ENCODE data around the gene RASSF8. TPM values are rescaled to one million over a fixed set of nuclear protein-coding genes. Genes with fewer than 3 reads are reported as not detected.

Gene RASSF8
- total and polyA plus RNA-seq, 10 donors: 1.4 to 38.0 (median 10.9) TPM

DNA sequence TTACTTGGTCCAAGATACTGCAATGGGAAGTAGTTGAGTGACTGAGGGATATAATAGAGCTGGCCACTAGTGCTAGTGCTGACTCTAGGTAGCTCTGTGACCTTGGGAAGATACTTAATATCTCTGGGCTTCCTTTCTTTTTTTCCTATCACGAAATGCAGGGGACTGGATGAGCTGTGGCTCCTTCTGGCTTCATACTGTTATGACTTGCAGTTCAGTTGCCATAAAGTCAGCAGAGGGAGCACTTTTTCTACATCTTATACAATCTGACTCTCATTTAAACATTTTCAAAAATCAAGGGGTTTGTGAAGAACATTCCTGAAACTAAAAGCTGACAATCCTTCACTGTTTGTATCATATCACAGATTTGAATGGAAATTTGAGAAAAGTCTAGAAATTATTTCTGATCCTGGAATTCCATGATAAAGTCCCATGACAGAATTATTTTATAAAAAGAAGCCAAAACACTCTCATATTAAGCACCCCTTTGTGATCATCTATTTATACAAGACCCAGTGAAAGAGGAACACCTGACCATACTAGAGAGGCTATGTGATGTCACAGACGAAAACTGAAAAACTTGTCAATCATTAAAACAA, 161.0 kb downstream of the RASSF8 start:
- Histone ChIP-seq H3K4me1 (peaks cover 7 to 75% (median 48%) of the 10 kb centered on the region in 6 donors), H3K27me3 (replicated peaks in 1 of 7) (peaks cover 0 to 48% (median 15%) of the 10 kb centered on the region in 7 donors), H3K4me3 (no peak overlapping the region), H3K27ac (peak overlapping the region in 4 of 8 donors; percentile 30 to 91 (median 62)), H3K9me3 (no peaks in the 10 kb centered on the region), H3K36me3 (no peaks in the 10 kb centered on the region)
- 23 to 30% (median 24%) methylated on average over 2 of the region's 2 CpGs for WGBS, 5 donors
- intact Hi-C loops (cut with DNase I; ENCODE audit: low total_unique reads): no loop called here
- DNase-seq: no peak
- TF ChIP-seq, protein P1, sequence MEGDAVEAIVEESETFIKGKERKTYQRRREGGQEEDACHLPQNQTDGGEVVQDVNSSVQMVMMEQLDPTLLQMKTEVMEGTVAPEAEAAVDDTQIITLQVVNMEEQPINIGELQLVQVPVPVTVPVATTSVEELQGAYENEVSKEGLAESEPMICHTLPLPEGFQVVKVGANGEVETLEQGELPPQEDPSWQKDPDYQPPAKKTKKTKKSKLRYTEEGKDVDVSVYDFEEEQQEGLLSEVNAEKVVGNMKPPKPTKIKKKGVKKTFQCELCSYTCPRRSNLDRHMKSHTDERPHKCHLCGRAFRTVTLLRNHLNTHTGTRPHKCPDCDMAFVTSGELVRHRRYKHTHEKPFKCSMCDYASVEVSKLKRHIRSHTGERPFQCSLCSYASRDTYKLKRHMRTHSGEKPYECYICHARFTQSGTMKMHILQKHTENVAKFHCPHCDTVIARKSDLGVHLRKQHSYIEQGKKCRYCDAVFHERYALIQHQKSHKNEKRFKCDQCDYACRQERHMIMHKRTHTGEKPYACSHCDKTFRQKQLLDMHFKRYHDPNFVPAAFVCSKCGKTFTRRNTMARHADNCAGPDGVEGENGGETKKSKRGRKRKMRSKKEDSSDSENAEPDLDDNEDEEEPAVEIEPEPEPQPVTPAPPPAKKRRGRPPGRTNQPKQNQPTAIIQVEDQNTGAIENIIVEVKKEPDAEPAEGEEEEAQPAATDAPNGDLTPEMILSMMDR (IDR thresholded peaks at IDR 0.05 in 8 of 11, conservative IDR thresholded peaks at IDR 0.05 in 3 of 11): peak in 8 of 11 experiments; percentile 26 to 54 (median 39)
- TF ChIP-seq POLR2AphosphoS5 (IDR thresholded peaks at IDR 0.05): no peak

DNA sequence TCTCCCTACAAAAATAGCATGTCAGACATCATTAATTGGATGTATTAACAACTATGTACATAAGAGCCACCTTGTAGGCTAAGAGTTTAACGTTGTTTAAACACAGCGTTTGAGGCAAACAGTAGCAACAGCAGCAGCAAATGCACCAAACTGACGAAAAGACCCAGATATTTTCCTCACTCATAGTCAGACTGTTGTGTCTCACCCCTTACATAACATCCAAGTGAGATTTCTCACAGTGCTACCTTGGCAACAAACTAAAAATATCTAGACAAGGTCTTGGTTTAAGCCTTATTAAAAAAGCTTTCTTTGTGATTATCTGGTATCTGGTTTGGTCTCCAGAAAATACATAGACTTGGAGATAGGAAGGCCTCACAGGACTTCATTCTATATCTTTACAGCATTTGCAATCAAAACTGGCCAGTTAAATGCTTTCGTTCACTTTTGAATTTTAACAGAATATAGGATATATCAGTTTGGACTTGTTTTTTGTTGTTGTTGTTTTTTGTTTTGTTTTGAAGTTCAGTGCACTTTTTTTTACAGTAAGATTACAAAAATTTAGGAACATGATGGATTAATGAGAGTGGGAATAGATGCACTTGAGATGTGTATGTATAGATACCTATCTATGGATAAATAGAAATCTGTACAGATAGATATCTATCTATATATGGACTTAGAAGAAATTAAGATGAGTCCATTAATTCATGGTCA, 162.2 kb downstream of the RASSF8 start:
- peak overlapping the region in 5 of 8 donors; percentile 78 to 91 (median 88) for H3K27ac ChIP-seq
- no peaks in the 10 kb centered on the region for H3K36me3 ChIP-seq
- 87 to 95% (median 91%) methylated on average over 4 of the region's 4 CpGs for WGBS, 5 donors
- TF ChIP-seq POLR2AphosphoS5 (IDR thresholded peaks at IDR 0.05): no peak
- no peak for TF ChIP-seq POLR2A (IDR thresholded peaks at IDR 0.05)
- TF ChIP-seq, protein P1 (IDR thresholded peaks at IDR 0.05 in 8 of 11, conservative IDR thresholded peaks at IDR 0.05 in 3 of 11): no peak
- H3K9me3 ChIP-seq: no peaks in the 10 kb centered on the region
- DNase-seq: no peak
- peaks cover 4 to 82% (median 58%) of the 10 kb centered on the region in 6 donors for H3K4me1 ChIP-seq
- H3K4me3 ChIP-seq: peak overlapping the region in 1 of 8 donors; percentile 76
- intact Hi-C loops (cut with DNase I; ENCODE audit: low total_unique reads): no loop called here
- H3K27me3 ChIP-seq (replicated peaks in 1 of 7): peaks cover 0 to 60% (median 25%) of the 10 kb centered on the region in 7 donors

DNA sequence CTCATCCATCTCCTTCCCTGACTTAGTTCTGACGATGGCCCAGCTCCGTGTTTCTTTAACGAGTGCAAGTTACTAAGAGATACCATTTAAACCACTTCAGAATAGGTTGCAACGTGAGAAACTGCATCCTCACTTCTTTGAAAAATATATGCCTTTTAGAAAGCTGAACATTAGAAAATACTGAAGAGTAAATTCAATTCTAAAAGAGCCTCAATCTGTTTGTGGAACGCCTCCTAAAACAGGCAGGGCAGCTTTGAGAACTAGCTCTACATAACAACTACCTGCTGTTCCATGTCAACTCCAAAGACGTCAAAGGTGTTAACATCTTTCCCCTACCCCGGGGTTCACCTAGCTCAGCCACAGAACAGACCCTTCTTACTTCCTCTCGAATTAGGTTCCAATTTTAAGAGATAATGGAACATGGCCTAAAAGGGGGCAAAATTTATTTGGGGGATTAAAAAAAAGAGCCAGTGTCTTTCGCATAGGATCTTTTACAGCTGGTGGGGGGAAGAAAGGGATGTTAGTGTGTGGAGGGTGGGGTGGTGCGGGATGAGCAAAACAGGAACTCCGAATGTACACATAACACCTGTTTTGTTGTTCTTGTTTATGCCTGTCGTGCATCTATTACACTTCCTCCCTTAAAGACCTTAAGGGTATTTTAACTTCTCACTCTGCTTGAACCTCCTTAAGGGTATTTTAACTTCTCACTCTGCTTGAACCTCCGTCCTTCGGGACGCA, 163.0 kb downstream of the RASSF8 start:
- H3K27me3 ChIP-seq (replicated peaks in 1 of 7): peaks cover 0 to 68% (median 31%) of the 10 kb centered on the region in 7 donors
- H3K4me1 ChIP-seq: peaks cover 4 to 87% (median 65%) of the 10 kb centered on the region in 6 donors
- no peak for DNase-seq
- peak overlapping the region in 7 of 8 donors; percentile 53 to 76 (median 58) for H3K4me3 ChIP-seq
- no peaks in the 10 kb centered on the region for H3K36me3 ChIP-seq
- no peaks in the 10 kb centered on the region for H3K9me3 ChIP-seq
- WGBS, 5 donors: 39 to 47% (median 44%) methylated on average over 15 of the region's 15 CpGs
- TF ChIP-seq POLR2A (IDR thresholded peaks at IDR 0.05) (no peak), POLR2AphosphoS5 (IDR thresholded peaks at IDR 0.05) (peak in 1 of 3 donors; percentile 46)
- TF ChIP-seq, protein P1 (IDR thresholded peaks at IDR 0.05 in 8 of 11, conservative IDR thresholded peaks at IDR 0.05 in 3 of 11): no peak
- peak overlapping the region; percentile 14 to 91 (median 86) for H3K27ac ChIP-seq
- intact Hi-C loops (cut with DNase I; ENCODE audit: low total_unique reads): no loop called here

Data from spleen (tissue), 11 donors.